ENCODE measurements around the gene TSHZ2.

Gene TSHZ2

DNA sequence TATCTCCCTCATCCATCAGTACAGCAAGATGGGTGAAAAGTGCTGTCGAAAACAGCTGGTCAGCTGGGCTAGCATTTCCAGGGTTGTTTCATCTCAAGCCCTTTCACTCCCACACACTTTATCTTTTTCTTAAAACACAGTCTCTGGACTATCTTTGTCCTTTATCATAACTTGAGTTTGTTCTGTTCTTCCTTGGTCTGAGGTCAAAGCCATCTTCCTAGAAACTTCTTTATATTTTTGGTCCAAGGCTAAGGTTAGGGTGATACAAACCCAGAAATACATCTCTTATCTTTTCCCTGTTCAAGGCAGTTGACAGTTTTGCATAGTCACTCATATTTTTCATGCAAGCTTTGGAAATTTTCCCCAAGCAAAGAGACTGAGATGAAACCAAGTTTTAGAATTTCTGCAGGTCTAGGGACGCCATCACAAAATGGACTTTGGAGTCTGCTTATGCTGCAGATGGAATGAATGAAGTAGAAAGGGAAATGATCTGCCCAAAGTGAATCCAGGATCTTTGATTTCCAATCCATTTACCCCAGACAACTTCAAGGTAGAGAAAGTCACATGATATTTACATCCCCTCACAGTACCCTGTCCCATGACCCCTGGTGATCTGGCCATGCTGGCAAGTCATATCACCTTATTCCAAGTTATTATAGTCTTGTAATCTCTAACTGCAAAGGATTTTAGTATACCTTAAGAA is 324.4 kb downstream of the TSHZ2 start:
- DNase-seq (ENCODE audit: extremely low read depth, insufficient read length), result no peak
- H3K4me3 ChIP-seq (replicated peaks; ENCODE audit: low read depth, low read length), result no peak overlapping the region
- H3K27me3 ChIP-seq (replicated peaks; ENCODE audit: control insufficient read depth, insufficient read depth, low read length), result no peaks in the 10 kb centered on the region; the same call in 1 of the 2 replicates
- TF ChIP-seq, protein P1, sequence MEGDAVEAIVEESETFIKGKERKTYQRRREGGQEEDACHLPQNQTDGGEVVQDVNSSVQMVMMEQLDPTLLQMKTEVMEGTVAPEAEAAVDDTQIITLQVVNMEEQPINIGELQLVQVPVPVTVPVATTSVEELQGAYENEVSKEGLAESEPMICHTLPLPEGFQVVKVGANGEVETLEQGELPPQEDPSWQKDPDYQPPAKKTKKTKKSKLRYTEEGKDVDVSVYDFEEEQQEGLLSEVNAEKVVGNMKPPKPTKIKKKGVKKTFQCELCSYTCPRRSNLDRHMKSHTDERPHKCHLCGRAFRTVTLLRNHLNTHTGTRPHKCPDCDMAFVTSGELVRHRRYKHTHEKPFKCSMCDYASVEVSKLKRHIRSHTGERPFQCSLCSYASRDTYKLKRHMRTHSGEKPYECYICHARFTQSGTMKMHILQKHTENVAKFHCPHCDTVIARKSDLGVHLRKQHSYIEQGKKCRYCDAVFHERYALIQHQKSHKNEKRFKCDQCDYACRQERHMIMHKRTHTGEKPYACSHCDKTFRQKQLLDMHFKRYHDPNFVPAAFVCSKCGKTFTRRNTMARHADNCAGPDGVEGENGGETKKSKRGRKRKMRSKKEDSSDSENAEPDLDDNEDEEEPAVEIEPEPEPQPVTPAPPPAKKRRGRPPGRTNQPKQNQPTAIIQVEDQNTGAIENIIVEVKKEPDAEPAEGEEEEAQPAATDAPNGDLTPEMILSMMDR (IDR thresholded peaks at IDR 0.05; ENCODE audit: insufficient read depth, low read length, poor library complexity, severe bottlenecking), result no peak
- H3K36me3 ChIP-seq (ENCODE audit: control insufficient read depth, insufficient read depth, low read length), result no peaks in the 10 kb centered on the region

DNA sequence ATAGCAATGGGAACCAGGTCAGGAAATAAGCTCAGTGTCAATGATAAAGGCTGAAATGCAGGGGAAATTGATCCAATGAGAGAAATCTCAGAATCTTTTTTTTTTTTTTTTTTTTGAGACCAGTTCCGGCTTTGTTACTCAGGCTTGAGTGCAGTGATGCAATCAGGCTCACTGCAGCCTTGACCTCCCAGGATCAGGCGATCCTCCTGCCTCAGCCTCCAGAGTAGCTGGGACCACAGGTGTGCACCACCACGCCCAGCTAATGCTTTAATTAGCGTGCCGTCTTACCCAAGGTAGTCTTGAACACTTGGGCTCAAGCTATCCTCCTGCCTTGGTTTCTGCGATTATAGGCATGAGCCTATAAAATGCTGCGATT is 325.0 kb downstream of the TSHZ2 start:
- DNase-seq (ENCODE audit: extremely low read depth, insufficient read length), result no peak
- no peak overlapping the region for H3K4me3 ChIP-seq (replicated peaks; ENCODE audit: low read depth, low read length)
- TF ChIP-seq, protein P1 (IDR thresholded peaks at IDR 0.05; ENCODE audit: insufficient read depth, low read length, poor library complexity, severe bottlenecking), result no peak
- H3K36me3 ChIP-seq (ENCODE audit: control insufficient read depth, insufficient read depth, low read length), result no peaks in the 10 kb centered on the region
- no peaks in the 10 kb centered on the region; the same call in 1 of the 2 replicates for H3K27me3 ChIP-seq (replicated peaks; ENCODE audit: control insufficient read depth, insufficient read depth, low read length)

DNA sequence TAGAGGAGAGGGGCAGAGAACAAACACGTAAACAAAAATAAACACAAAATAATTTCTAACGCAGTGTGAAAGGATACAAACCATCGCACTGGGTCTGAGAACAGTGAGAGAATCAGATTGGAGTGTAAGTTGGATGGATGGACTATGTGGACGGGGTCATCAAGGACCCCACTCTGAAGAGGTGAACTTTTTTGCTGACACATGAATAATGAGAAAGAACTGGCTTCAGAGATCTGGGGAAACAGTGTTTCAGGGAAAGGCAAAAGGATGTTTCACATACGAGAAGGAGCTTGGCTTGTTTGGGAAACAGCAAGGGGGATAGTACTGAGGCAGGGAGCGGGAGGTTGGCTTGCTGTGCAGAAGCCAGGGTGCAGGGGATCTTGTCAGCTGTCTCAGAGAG is 326.1 kb downstream of the TSHZ2 start:
- Histone ChIP-seq H3K36me3 (ENCODE audit: control insufficient read depth, insufficient read depth, low read length) (no peaks in the 10 kb centered on the region), H3K4me3 (replicated peaks; ENCODE audit: low read depth, low read length) (no peak overlapping the region), H3K27me3 (replicated peaks; ENCODE audit: control insufficient read depth, insufficient read depth, low read length) (no peaks in the 10 kb centered on the region; the same call in 1 of the 2 replicates)
- TF ChIP-seq, protein P1 (IDR thresholded peaks at IDR 0.05; ENCODE audit: insufficient read depth, low read length, poor library complexity, severe bottlenecking), result no peak
- DNase-seq (ENCODE audit: extremely low read depth, insufficient read length), result no peak

DNA sequence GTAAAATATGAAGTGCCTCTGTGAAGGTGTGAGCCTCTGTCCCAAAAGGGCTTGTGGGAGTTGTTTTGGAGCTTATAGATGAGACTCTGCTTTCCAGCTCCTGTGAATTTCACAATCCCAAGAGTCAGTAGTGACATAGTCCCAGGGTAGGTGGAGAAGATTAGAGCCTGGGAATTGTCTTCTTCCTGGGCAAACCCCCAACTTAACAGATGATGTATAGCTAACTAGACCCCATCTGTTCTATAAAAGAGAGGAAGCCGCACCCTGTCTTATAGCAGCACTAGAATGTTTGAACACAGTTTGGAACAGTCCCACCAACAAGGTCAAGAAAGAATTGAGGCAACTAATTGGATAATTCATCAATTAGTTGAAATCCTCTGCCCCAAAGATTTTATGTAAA is 326.8 kb downstream of the TSHZ2 start:
- no peaks in the 10 kb centered on the region for H3K36me3 ChIP-seq (ENCODE audit: control insufficient read depth, insufficient read depth, low read length)
- no peak for DNase-seq (ENCODE audit: extremely low read depth, insufficient read length)
- TF ChIP-seq, protein P1 (IDR thresholded peaks at IDR 0.05; ENCODE audit: insufficient read depth, low read length, poor library complexity, severe bottlenecking), result no peak
- H3K4me3 ChIP-seq (replicated peaks; ENCODE audit: low read depth, low read length), result no peak overlapping the region
- H3K27me3 ChIP-seq (replicated peaks; ENCODE audit: control insufficient read depth, insufficient read depth, low read length), result no peaks in the 10 kb centered on the region; the same call in 1 of the 2 replicates

DNA sequence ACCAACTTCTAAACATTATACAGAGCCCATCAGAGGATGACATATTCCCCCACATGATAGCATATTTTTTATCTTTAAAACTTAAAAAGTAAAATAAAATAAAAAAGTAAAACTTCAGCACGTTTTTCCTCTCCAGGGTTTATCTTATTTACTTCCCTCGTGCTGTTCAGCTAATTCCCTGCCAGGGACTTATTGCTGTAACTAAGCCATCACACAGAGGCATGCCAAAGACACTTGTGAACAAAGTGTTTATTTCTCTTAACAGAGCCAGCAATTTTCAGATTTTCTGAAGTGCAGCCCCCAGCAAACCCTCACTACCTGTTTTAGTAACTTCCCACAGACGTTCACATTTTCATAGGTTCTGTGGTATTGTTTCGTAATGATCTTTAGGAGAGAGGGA is 327.7 kb downstream of the TSHZ2 start:
- H3K27me3 ChIP-seq (replicated peaks; ENCODE audit: control insufficient read depth, insufficient read depth, low read length), result no peaks in the 10 kb centered on the region
- no peak overlapping the region for H3K4me3 ChIP-seq (replicated peaks; ENCODE audit: low read depth, low read length)
- DNase-seq (ENCODE audit: extremely low read depth, insufficient read length), result no peak
- TF ChIP-seq, protein P1 (IDR thresholded peaks at IDR 0.05; ENCODE audit: insufficient read depth, low read length, poor library complexity, severe bottlenecking), result no peak
- H3K36me3 ChIP-seq (ENCODE audit: control insufficient read depth, insufficient read depth, low read length), result no peaks in the 10 kb centered on the region

DNA sequence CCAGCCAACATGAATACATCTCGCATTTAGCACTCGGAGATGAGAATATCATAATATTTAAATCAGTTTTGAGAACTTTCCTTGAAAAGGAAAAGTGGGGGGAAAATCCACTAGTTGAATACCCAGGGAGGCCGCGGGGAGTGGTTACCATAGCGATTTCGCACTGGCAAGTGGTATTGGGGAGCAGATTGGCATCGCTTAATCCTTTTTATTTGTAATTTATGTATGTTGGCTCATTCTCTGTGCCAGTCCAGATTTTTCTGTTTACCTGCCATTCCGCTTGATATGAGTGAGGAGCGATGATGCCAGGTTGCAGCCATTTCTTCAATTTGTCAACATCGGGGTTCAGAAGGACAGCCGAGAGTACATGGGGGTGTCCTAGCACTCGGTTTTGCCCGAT is 329.7 kb downstream of the TSHZ2 start:
- H3K27me3 ChIP-seq (replicated peaks; ENCODE audit: control insufficient read depth, insufficient read depth, low read length), result no peaks in the 10 kb centered on the region

More for the DNA sequence above, 329.7 kb downstream of the TSHZ2 start:
- no peak for DNase-seq (ENCODE audit: extremely low read depth, insufficient read length)
- TF ChIP-seq, protein P1 (IDR thresholded peaks at IDR 0.05; ENCODE audit: insufficient read depth, low read length, poor library complexity, severe bottlenecking), result no peak
- Histone ChIP-seq H3K36me3 (ENCODE audit: control insufficient read depth, insufficient read depth, low read length) (no peaks in the 10 kb centered on the region), H3K4me3 (replicated peaks; ENCODE audit: low read depth, low read length) (no peak overlapping the region)
